ENCODE data around the gene SLC35B2.

Gene SLC35B2

GRCh38 chr6:44216677-44217331 is 40.5 kb downstream of the SLC35B2 start, which contains the start of gene MYMX:
Gene MYMX, plus strand, starts transcription at chr6:44216926. Its CDS starts 546 bp downstream, at chr6:44217472.
- no peak within 1 kb of the TSS for H3K4me3 ChIP-seq (ENCODE audit: low read depth, low read length)
- no peak for TF ChIP-seq CTCF (IDR thresholded peaks at IDR 0.05; ENCODE audit: low read depth, low read length)
- no peak for DNase-seq (ENCODE audit: low read depth, low spot score)
- in situ Hi-C loops (cut with HindIII; ENCODE audit: low sequenced_read_pairs): no loop called here

- in situ Hi-C loops (cut with HindIII; ENCODE audit: low sequenced_read_pairs): no loop called here
- TF ChIP-seq CTCF (IDR thresholded peaks at IDR 0.05; ENCODE audit: low read depth, low read length): no peak
Measured at GRCh38 chr6:44214307-44214706, 43.0 kb downstream of the SLC35B2 start.

GRCh38 chr6:44211284-44211683 is 46.0 kb downstream of the SLC35B2 start:
- no peak overlapping the region for H3K4me3 ChIP-seq (ENCODE audit: low read depth, low read length)
- no peak for TF ChIP-seq CTCF (IDR thresholded peaks at IDR 0.05; ENCODE audit: low read depth, low read length)
- in situ Hi-C loops (cut with HindIII; ENCODE audit: low sequenced_read_pairs): no loop called here
- DNase-seq (ENCODE audit: low read depth, low spot score): no peak

More at GRCh38 chr6:44214307-44214706, 43.0 kb downstream of the SLC35B2 start:
- DNase-seq (ENCODE audit: low read depth, low spot score): no peak
- H3K4me3 ChIP-seq (ENCODE audit: low read depth, low read length): no peak overlapping the region

- in situ Hi-C loops (cut with HindIII; ENCODE audit: low sequenced_read_pairs): no loop called here
- no peak for DNase-seq (ENCODE audit: low read depth, low spot score)
- TF ChIP-seq CTCF (IDR thresholded peaks at IDR 0.05; ENCODE audit: low read depth, low read length): no peak
- no peak overlapping the region for H3K4me3 ChIP-seq (ENCODE audit: low read depth, low read length)
Measured at GRCh38 chr6:44207966-44208365, 49.4 kb downstream of the SLC35B2 start.

Data from astrocyte of the spinal cord (primary cell).